ENCODE data around the gene L3MBTL4.

The L3MBTL4 gene

DNA sequence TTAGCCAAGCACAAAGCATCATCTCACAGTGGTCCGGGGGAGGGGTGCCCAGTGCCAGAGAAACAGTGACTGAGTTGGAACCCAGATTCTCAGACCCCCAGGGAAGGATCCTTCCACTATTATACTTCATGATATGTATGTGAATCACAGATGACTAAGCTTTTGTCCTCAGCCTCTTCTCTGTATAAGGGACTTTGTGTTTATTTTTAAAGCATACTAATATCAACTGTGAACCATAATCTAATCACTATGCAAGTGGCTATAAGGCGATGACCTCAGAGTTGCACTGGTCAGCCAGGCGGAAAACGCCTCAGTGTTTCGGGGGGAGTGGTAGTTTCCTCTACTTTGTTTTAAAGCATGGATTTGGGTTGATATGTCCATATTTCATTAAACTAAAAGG lies 359.0 kb downstream of the L3MBTL4 start:
- ATAC-seq, result peak; percentile 55
- TF ChIP-seq ARNTL (CRISPR knock-in tag; IDR thresholded peaks at IDR 0.05; ENCODE audit: borderline replicate concordance, low read depth) (no peak), BACH2 (CRISPR knock-in tag; IDR thresholded peaks at IDR 0.05; ENCODE audit: borderline replicate concordance) (no peak), ZFP3 (CRISPR knock-in tag; IDR thresholded peaks at IDR 0.05) (no peak), ZNF70 (CRISPR knock-in tag; IDR thresholded peaks at IDR 0.05) (no peak), TCF4 (CRISPR knock-in tag; IDR thresholded peaks at IDR 0.05; ENCODE audit: borderline replicate concordance) (no peak), ZFP30 (CRISPR knock-in tag; IDR thresholded peaks at IDR 0.05) (no peak), ISL1 (CRISPR knock-in tag; IDR thresholded peaks at IDR 0.05) (no peak), CSDC2 (CRISPR knock-in tag; IDR thresholded peaks at IDR 0.05) (no peak), GLIS3 (CRISPR knock-in tag; IDR thresholded peaks at IDR 0.05) (no peak), RARB (CRISPR knock-in tag; IDR thresholded peaks at IDR 0.05) (no peak), ZNF565 (CRISPR knock-in tag; conservative IDR thresholded peaks at IDR 0.05; ENCODE audit: low read depth) (no peak), ZNF8 (CRISPR knock-in tag; IDR thresholded peaks at IDR 0.05) (no peak), PPARA (CRISPR knock-in tag; IDR thresholded peaks at IDR 0.05; ENCODE audit: borderline replicate concordance) (no peak), TOX (CRISPR knock-in tag; IDR thresholded peaks at IDR 0.05; ENCODE audit: borderline replicate concordance) (no peak), ZC3H10 (CRISPR knock-in tag; IDR thresholded peaks at IDR 0.05) (no peak), ESRRG (CRISPR knock-in tag; IDR thresholded peaks at IDR 0.05) (no peak), SNAI2 (CRISPR knock-in tag; IDR thresholded peaks at IDR 0.05) (no peak)
- TF ChIP-seq, protein P1, sequence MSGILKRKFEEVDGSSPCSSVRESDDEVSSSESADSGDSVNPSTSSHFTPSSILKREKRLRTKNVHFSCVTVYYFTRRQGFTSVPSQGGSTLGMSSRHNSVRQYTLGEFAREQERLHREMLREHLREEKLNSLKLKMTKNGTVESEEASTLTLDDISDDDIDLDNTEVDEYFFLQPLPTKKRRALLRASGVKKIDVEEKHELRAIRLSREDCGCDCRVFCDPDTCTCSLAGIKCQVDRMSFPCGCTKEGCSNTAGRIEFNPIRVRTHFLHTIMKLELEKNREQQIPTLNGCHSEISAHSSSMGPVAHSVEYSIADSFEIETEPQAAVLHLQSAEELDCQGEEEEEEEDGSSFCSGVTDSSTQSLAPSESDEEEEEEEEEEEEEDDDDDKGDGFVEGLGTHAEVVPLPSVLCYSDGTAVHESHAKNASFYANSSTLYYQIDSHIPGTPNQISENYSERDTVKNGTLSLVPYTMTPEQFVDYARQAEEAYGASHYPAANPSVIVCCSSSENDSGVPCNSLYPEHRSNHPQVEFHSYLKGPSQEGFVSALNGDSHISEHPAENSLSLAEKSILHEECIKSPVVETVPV (CRISPR knock-in tag; IDR thresholded peaks at IDR 0.05), result no peak
- TF ChIP-seq, protein P2, sequence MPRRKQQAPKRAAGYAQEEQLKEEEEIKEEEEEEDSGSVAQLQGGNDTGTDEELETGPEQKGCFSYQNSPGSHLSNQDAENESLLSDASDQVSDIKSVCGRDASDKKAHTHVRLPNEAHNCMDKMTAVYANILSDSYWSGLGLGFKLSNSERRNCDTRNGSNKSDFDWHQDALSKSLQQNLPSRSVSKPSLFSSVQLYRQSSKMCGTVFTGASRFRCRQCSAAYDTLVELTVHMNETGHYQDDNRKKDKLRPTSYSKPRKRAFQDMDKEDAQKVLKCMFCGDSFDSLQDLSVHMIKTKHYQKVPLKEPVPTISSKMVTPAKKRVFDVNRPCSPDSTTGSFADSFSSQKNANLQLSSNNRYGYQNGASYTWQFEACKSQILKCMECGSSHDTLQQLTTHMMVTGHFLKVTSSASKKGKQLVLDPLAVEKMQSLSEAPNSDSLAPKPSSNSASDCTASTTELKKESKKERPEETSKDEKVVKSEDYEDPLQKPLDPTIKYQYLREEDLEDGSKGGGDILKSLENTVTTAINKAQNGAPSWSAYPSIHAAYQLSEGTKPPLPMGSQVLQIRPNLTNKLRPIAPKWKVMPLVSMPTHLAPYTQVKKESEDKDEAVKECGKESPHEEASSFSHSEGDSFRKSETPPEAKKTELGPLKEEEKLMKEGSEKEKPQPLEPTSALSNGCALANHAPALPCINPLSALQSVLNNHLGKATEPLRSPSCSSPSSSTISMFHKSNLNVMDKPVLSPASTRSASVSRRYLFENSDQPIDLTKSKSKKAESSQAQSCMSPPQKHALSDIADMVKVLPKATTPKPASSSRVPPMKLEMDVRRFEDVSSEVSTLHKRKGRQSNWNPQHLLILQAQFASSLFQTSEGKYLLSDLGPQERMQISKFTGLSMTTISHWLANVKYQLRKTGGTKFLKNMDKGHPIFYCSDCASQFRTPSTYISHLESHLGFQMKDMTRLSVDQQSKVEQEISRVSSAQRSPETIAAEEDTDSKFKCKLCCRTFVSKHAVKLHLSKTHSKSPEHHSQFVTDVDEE (CRISPR knock-in tag; IDR thresholded peaks at IDR 0.05), result no peak
- TF ChIP-seq, protein P3, sequence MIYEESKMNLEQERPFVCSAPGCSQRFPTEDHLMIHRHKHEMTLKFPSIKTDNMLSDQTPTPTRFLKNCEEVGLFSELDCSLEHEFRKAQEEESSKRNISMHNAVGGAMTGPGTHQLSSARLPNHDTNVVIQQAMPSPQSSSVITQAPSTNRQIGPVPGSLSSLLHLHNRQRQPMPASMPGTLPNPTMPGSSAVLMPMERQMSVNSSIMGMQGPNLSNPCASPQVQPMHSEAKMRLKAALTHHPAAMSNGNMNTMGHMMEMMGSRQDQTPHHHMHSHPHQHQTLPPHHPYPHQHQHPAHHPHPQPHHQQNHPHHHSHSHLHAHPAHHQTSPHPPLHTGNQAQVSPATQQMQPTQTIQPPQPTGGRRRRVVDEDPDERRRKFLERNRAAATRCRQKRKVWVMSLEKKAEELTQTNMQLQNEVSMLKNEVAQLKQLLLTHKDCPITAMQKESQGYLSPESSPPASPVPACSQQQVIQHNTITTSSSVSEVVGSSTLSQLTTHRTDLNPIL (CRISPR knock-in tag; IDR thresholded peaks at IDR 0.05; ENCODE audit: low read depth), result no peak

DNA sequence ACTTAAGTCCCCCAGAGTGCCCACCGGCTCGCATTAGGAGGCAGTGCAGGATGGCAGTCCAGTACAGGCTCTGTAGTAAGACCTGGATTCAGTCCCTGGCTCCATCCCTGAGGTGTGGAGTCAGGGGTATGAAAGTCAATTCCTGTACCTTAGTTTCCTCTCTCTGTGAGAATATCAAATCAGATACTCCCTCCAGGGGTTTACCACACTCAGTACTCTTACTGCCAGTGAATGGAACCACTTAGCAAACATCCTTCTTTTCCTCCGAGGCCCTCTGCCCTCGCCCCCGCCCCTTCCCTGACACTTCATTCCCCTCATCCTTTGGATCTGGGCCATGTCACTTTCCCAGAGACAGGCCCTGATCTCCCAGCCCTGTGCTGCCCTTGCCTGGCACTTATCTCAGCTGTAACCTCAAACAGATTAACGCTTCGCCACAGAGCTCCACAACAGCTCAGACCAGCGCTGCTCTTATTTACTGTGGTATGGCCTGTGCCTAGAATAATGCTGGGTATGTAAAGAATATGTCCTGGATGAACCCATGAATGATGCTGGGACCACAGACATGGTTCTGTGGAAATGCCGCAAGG lies 360.4 kb downstream of the L3MBTL4 start:
- TF ChIP-seq CSDC2 (CRISPR knock-in tag; IDR thresholded peaks at IDR 0.05), result no peak
- TF ChIP-seq ZC3H10 (CRISPR knock-in tag; IDR thresholded peaks at IDR 0.05), result no peak
- no peak for TF ChIP-seq SNAI2 (CRISPR knock-in tag; IDR thresholded peaks at IDR 0.05)
- TF ChIP-seq ZNF8 (CRISPR knock-in tag; IDR thresholded peaks at IDR 0.05), result no peak
- no peak for TF ChIP-seq TCF4 (CRISPR knock-in tag; IDR thresholded peaks at IDR 0.05; ENCODE audit: borderline replicate concordance)
- TF ChIP-seq OSR1 (CRISPR knock-in tag; IDR thresholded peaks at IDR 0.05), result no peak
- TF ChIP-seq, protein P4, sequence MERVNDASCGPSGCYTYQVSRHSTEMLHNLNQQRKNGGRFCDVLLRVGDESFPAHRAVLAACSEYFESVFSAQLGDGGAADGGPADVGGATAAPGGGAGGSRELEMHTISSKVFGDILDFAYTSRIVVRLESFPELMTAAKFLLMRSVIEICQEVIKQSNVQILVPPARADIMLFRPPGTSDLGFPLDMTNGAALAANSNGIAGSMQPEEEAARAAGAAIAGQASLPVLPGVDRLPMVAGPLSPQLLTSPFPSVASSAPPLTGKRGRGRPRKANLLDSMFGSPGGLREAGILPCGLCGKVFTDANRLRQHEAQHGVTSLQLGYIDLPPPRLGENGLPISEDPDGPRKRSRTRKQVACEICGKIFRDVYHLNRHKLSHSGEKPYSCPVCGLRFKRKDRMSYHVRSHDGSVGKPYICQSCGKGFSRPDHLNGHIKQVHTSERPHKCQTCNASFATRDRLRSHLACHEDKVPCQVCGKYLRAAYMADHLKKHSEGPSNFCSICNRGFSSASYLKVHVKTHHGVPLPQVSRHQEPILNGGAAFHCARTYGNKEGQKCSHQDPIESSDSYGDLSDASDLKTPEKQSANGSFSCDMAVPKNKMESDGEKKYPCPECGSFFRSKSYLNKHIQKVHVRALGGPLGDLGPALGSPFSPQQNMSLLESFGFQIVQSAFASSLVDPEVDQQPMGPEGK (CRISPR knock-in tag; IDR thresholded peaks at IDR 0.05; ENCODE audit: borderline replicate concordance), result no peak
- TF ChIP-seq RARB (CRISPR knock-in tag; IDR thresholded peaks at IDR 0.05), result no peak
- no peak for TF ChIP-seq ZNF70 (CRISPR knock-in tag; IDR thresholded peaks at IDR 0.05)
- TF ChIP-seq ESRRG (CRISPR knock-in tag; IDR thresholded peaks at IDR 0.05), result no peak
- ATAC-seq, result no peak

DNA sequence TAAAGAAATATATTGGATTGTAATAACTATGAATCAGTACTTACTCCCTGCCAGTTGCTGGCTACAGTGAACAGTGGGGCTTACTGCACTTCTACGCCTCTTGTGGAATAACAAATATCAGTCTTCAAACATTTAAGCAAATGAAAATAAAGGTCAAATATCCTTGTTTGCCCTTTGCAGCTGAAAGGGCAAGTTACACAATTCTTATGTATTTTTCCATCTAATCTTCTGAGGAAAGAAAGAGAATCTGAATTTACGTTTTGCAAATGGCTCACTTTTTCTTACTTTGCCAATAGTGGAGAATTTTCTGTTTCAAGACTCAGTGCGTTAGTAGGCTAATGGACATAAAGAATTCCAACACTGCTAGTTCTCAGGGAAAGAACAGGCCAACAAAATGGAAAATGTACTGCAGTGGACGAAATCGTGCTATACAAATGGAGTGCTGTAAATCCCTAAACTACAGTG lies 362.2 kb downstream of the L3MBTL4 start:
- no peak for ATAC-seq
- TF ChIP-seq ZNF70 (CRISPR knock-in tag; IDR thresholded peaks at IDR 0.05) (no peak), PPARA (CRISPR knock-in tag; IDR thresholded peaks at IDR 0.05; ENCODE audit: borderline replicate concordance) (no peak), RARB (CRISPR knock-in tag; IDR thresholded peaks at IDR 0.05) (no peak), ZNF8 (CRISPR knock-in tag; IDR thresholded peaks at IDR 0.05) (no peak), ZFP30 (CRISPR knock-in tag; IDR thresholded peaks at IDR 0.05) (no peak), ZC3H10 (CRISPR knock-in tag; IDR thresholded peaks at IDR 0.05) (no peak), ARNTL (CRISPR knock-in tag; IDR thresholded peaks at IDR 0.05; ENCODE audit: borderline replicate concordance, low read depth) (no peak)
- TF ChIP-seq, protein P3 (CRISPR knock-in tag; IDR thresholded peaks at IDR 0.05; ENCODE audit: low read depth), result no peak
- TF ChIP-seq, protein P5, sequence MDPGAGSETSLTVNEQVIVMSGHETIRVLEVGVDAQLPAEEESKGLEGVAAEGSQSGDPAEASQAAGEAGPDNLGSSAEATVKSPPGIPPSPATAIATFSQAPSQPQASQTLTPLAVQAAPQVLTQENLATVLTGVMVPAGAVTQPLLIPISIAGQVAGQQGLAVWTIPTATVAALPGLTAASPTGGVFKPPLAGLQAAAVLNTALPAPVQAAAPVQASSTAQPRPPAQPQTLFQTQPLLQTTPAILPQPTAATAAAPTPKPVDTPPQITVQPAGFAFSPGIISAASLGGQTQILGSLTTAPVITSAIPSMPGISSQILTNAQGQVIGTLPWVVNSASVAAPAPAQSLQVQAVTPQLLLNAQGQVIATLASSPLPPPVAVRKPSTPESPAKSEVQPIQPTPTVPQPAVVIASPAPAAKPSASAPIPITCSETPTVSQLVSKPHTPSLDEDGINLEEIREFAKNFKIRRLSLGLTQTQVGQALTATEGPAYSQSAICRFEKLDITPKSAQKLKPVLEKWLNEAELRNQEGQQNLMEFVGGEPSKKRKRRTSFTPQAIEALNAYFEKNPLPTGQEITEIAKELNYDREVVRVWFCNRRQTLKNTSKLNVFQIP (CRISPR knock-in tag; IDR thresholded peaks at IDR 0.05; ENCODE audit: borderline replicate concordance, low read depth), result no peak
- TF ChIP-seq, protein P4 (CRISPR knock-in tag; IDR thresholded peaks at IDR 0.05; ENCODE audit: borderline replicate concordance), result no peak
